K562 (cell line): Measurements from ENCODE around the gene NDUFB5. TPM values are rescaled to one million over a fixed set of nuclear protein-coding genes. Genes with fewer than 3 reads are reported as not detected.
A peak's percentile ranks its signal among the peaks of the same experiment; 100 is the strongest.

Experiments used
- ASH1L ChIP-seq: fragments of 450-650 bp; IDR thresholded peaks from 2 replicates; pipeline ENCODE4 v1.6.1; 2018; ENCODE audit warnings: borderline replicate concordance, mild to moderate bottlenecking, low read depth; ENCODE audit not compliant: partially characterized antibody
- CBX3 ChIP-seq, 2 experiments: IDR thresholded peaks; 1 replicate in 1 of 2; 2 replicates in 1 of 2; pipeline ENCODE4 v1.6.1; 2012; ENCODE audit warnings: inconsistent platforms in 2 of 2, low read length in 2 of 2, borderline replicate concordance in 1 of 2, control low read depth in 1 of 2
- CXXC5 ChIP-seq: fragments of 250-450 bp; sonication (Bioruptor Pico); IDR thresholded peaks from 2 replicates; pipeline ENCODE4 v1.8.0; 2022; ENCODE audit warnings: inconsistent platforms, mild to moderate bottlenecking, moderate library complexity
- FOXP1 ChIP-seq: sonication (generic); formaldehyde crosslinking; IDR thresholded peaks from 2 replicates; pipeline ENCODE4 v1.8.0; 2022; ENCODE audit warnings: mild to moderate bottlenecking, missing genetic modification reagents
- HOXB6 ChIP-seq: fragments of 250-450 bp; sonication (Bioruptor Pico); IDR thresholded peaks from 2 replicates; pipeline ENCODE4 v1.5.1; 2022; ENCODE audit warnings: mild to moderate bottlenecking, borderline replicate concordance
- MYNN ChIP-seq, 2 experiments: sonication (generic); formaldehyde crosslinking in 1 of 2; IDR thresholded peaks; 2 replicates each; pipeline versions ENCODE4 v1.5.0 to v1.6.1; 2016 to 2020; ENCODE audit warnings: antibody characterized with exemption in 1 of 2, missing genetic modification reagents in 1 of 2
- NBN ChIP-seq: fragments of 450-650 bp; IDR thresholded peaks from 2 replicates; pipeline ENCODE4 v1.6.1; 2016; ENCODE audit warnings: low read depth, mild to moderate bottlenecking
- NCOA2 ChIP-seq, 2 experiments: fragments of 450-650 bp; IDR thresholded peaks; 2 replicates each; pipeline ENCODE4 v1.6.1; 2018; ENCODE audit warnings: mild to moderate bottlenecking in 2 of 2, moderate library complexity in 1 of 2; ENCODE audit not compliant: partially characterized antibody in 2 of 2
- NCOA4 ChIP-seq: fragments of 450-650 bp; IDR thresholded peaks from 2 replicates; pipeline ENCODE4 v1.6.1; 2018; ENCODE audit warnings: mild to moderate bottlenecking; ENCODE audit not compliant: partially characterized antibody
- PML ChIP-seq: IDR thresholded peaks from 2 replicates; pipeline ENCODE4 v1.6.1; 2012; ENCODE audit warnings: low read length, inconsistent platforms
- POU5F1 ChIP-seq: fragments of 150-350 bp; IDR thresholded peaks from 2 replicates; pipeline ENCODE4 v1.6.1; 2014; ENCODE audit warnings: borderline replicate concordance, low read length, low read depth, mild to moderate bottlenecking; ENCODE audit not compliant: partially characterized antibody
- RBM22 ChIP-seq: fragments of 200-400 bp; formaldehyde crosslinking; IDR thresholded peaks from 2 replicates; pipeline ENCODE4 v1.6.1; 2018; ENCODE audit warnings: low read length, low read depth; ENCODE audit not compliant: poor library complexity, severe bottlenecking
- YY1 ChIP-seq, 3 experiments: IDR thresholded peaks; 2 replicates each; pipeline ENCODE4 v1.6.1; 2011; ENCODE audit warnings: low read length in 2 of 3, mild to moderate bottlenecking in 2 of 3, moderate library complexity in 2 of 3, borderline replicate concordance in 1 of 3, control low read depth in 1 of 3, low read depth in 1 of 3; ENCODE audit not compliant: insufficient read depth in 3 of 3, insufficient replicate concordance in 2 of 3, control insufficient read depth in 1 of 3, insufficient read length in 1 of 3; ENCODE audit errors: extremely low read depth in 1 of 3
- ZBTB17 ChIP-seq: fragments of 450-650 bp; formaldehyde crosslinking; IDR thresholded peaks from 2 replicates; pipeline ENCODE4 v1.4.0; 2020; ENCODE audit warnings: mild to moderate bottlenecking
- ZBTB8A ChIP-seq: fragments of 450-650 bp; IDR thresholded peaks from 2 replicates; pipeline ENCODE4 v1.6.1; 2018; ENCODE audit warnings: mild to moderate bottlenecking, moderate library complexity; ENCODE audit not compliant: partially characterized antibody
- ZNF212 ChIP-seq: fragments of 450-650 bp; formaldehyde crosslinking; IDR thresholded peaks from 2 replicates; pipeline ENCODE4 v1.4.0; 2020; ENCODE audit warnings: mild to moderate bottlenecking
- ZNF444 ChIP-seq: fragments of 250-450 bp; sonication (Bioruptor Pico); IDR thresholded peaks from 2 replicates; pipeline ENCODE4 v1.4.0; 2020; ENCODE audit warnings: mild to moderate bottlenecking, moderate library complexity
- ZNF512 ChIP-seq: IDR thresholded peaks from 2 replicates; pipeline ENCODE4 v1.6.1; 2016; ENCODE audit warnings: missing genetic modification characterization, missing compliant biosample characterization
- ZNF644 ChIP-seq: fragments of 200-800 bp; sonication (Bioruptor generic); IDR thresholded peaks from 2 replicates; pipeline ENCODE4 v1.6.1; 2016; ENCODE audit warnings: low read depth, missing genetic modification characterization, missing compliant biosample characterization
- polyA plus RNA-seq, 8 experiments: library from polyadenylated mRNA; depleted of rRNA in 4 of 8; stranded (reverse) in 5 of 8; unstranded in 3 of 8; fragments of >200 nt; fragmentation: Nextera tagmentation in 2 of 8; fragmentation: Illumina TruSeq in 1 of 8; extraction: Ambion mirVana in 2 of 8; extraction: Trizol in 1 of 8; gene quantifications; 2 replicates each; pipeline versions ENCODE4 v1.2.1 to v1.2.3, GENCODE V29; 2011 to 2014; ENCODE audit warnings: inconsistent platforms in 1 of 8, missing spikeins in 1 of 8
- total RNA-seq, 7 experiments: library from RNA; depleted of rRNA in 6 of 7; stranded (reverse); fragments of >200 nt in 6 of 7; fragmentation: Illumina TruSeq in 2 of 7; extraction: Trizol in 2 of 7; gene quantifications; 2 replicates each; pipeline versions ENCODE4 v1.2.1 to v1.2.3, GENCODE V29; 2011 to 2021; ENCODE audit warnings: low replicate concordance in 1 of 7
- TF ChIP-seq, protein P1 (sequence below), 2 experiments: IDR thresholded peaks in 1 of 2; conservative IDR thresholded peaks in 1 of 2; 2 replicates each; pipeline ENCODE4 v1.6.1; 2016; ENCODE audit warnings: low read depth in 2 of 2, mild to moderate bottlenecking in 1 of 2, missing compliant biosample characterization in 1 of 2, missing genetic modification characterization in 1 of 2, moderate library complexity in 1 of 2
- TF ChIP-seq, protein P2 (sequence below): fragments of 250-450 bp; sonication (Bioruptor Pico); IDR thresholded peaks from 2 replicates; pipeline ENCODE4 v1.8.0; 2021; ENCODE audit warnings: moderate library complexity, mild to moderate bottlenecking, inconsistent platforms

The NDUFB5 gene
- total and polyA plus RNA-seq, 9 of the 15 experiments (the other 6 are each of a cell fraction or from before 2014, with no cell fraction given): 128 to 466 (median 176) TPM

- TF ChIP-seq ZBTB8A (no peak), MYNN (IDR thresholded peaks at IDR 0.05) (no peak), MYNN (CRISPR knock-in tag; IDR thresholded peaks at IDR 0.05) (no peak), NCOA2 (IDR thresholded peaks at IDR 0.05; ENCODE audit: partially characterized antibody in 2 of 2) (no peak), RBM22 (no peak), FOXP1 (CRISPR knock-in tag) (no peak), POU5F1 (no peak), ZNF512 (tag) (no peak), NCOA4 (no peak), ASH1L (peak; percentile 99), ZNF212 (CRISPR knock-in tag) (no peak), CBX3 (IDR thresholded peaks at IDR 0.05; ENCODE audit: borderline replicate concordance in 1 of 2, low read length in 2 of 2) (no peak), ZBTB17 (CRISPR knock-in tag) (0 out of 2 replicates have a peak, but pooled peaks have one; percentile 37), CXXC5 (CRISPR knock-in tag) (peak; percentile 99), NBN (no peak), YY1 (IDR thresholded peaks at IDR 0.05; ENCODE audit: borderline replicate concordance in 1 of 3, control insufficient read depth in 1 of 3, extremely low read depth in 1 of 3, insufficient read depth in 3 of 3, insufficient read length in 1 of 3, insufficient replicate concordance in 2 of 3, low read depth in 1 of 3, low read length in 2 of 3) (peak in 2 of 3 experiments; percentile 42 to 58), PML (peak; percentile 72; the same call in 1 of the 2 replicates), ZNF444 (CRISPR knock-in tag) (no peak), ZNF644 (tag) (no peak), HOXB6 (no peak)
- TF ChIP-seq, protein P1, sequence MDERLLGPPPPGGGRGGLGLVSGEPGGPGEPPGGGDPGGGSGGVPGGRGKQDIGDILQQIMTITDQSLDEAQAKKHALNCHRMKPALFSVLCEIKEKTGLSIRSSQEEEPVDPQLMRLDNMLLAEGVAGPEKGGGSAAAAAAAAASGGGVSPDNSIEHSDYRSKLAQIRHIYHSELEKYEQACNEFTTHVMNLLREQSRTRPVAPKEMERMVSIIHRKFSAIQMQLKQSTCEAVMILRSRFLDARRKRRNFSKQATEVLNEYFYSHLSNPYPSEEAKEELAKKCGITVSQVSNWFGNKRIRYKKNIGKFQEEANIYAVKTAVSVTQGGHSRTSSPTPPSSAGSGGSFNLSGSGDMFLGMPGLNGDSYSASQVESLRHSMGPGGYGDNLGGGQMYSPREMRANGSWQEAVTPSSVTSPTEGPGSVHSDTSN (CRISPR knock-in tag; IDR thresholded peaks at IDR 0.05; ENCODE audit: low read depth): no peak
- TF ChIP-seq, protein P1 (tag; conservative IDR thresholded peaks at IDR 0.05; ENCODE audit: low read depth): peak; percentile 90
- TF ChIP-seq, protein P2, sequence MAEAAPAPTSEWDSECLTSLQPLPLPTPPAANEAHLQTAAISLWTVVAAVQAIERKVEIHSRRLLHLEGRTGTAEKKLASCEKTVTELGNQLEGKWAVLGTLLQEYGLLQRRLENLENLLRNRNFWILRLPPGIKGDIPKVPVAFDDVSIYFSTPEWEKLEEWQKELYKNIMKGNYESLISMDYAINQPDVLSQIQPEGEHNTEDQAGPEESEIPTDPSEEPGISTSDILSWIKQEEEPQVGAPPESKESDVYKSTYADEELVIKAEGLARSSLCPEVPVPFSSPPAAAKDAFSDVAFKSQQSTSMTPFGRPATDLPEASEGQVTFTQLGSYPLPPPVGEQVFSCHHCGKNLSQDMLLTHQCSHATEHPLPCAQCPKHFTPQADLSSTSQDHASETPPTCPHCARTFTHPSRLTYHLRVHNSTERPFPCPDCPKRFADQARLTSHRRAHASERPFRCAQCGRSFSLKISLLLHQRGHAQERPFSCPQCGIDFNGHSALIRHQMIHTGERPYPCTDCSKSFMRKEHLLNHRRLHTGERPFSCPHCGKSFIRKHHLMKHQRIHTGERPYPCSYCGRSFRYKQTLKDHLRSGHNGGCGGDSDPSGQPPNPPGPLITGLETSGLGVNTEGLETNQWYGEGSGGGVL (CRISPR knock-in tag): no peak
Measured at GRCh38 chr3:179562591-179563270, 41.9 kb upstream of the NDUFB5 start, which contains the start of gene ACTL6A (continued).
